ENCODE results near the gene TF. TPM values are rescaled to one million over a fixed set of nuclear protein-coding genes. Genes with fewer than 3 reads are reported as not detected.

Gene TF
- total and polyA plus RNA-seq, 7 donors: 0.10 to 6.6 (median 1.0) TPM

DNA sequence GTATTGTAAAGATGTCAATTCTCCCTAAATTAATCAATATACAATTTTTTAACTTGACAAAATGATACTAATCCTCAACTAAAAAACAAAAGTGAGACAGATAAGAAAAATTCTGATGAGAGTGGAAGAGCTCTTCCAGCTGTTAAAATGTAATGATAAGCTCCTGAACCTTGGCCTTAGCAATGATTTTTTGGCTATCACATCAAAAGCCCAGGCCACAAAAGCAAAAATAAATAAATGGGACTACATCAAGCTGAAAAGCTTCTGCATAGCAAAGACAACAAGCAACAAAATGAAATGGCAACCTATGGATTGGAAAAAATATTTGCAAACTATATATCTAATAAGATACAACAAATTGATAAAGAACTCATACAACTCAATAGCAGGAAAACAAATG, 35.4 kb downstream of the TF start:
- H3K4me1 ChIP-seq: no peaks in the 10 kb centered on the region
- no peaks in the 10 kb centered on the region for H3K36me3 ChIP-seq (ENCODE audit: insufficient read depth in 1 of 2, low read depth in 1 of 2)
- no peak overlapping the region for H3K4me3 ChIP-seq
- ATAC-seq (no peak), DNase-seq (no peak)
- H3K27me3 ChIP-seq (ENCODE audit: insufficient read depth in 3 of 3, low read length in 2 of 3): peaks cover 0 to 1% (median 0%) of the 10 kb centered on the region in 3 donors
- TF ChIP-seq, protein P1, sequence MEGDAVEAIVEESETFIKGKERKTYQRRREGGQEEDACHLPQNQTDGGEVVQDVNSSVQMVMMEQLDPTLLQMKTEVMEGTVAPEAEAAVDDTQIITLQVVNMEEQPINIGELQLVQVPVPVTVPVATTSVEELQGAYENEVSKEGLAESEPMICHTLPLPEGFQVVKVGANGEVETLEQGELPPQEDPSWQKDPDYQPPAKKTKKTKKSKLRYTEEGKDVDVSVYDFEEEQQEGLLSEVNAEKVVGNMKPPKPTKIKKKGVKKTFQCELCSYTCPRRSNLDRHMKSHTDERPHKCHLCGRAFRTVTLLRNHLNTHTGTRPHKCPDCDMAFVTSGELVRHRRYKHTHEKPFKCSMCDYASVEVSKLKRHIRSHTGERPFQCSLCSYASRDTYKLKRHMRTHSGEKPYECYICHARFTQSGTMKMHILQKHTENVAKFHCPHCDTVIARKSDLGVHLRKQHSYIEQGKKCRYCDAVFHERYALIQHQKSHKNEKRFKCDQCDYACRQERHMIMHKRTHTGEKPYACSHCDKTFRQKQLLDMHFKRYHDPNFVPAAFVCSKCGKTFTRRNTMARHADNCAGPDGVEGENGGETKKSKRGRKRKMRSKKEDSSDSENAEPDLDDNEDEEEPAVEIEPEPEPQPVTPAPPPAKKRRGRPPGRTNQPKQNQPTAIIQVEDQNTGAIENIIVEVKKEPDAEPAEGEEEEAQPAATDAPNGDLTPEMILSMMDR (IDR thresholded peaks at IDR 0.05): no peak
- intact Hi-C loops (cut with DNase I): no loop called here
- no peak overlapping the region for H3K27ac ChIP-seq
- no peaks in the 10 kb centered on the region for H3K9me3 ChIP-seq

DNA sequence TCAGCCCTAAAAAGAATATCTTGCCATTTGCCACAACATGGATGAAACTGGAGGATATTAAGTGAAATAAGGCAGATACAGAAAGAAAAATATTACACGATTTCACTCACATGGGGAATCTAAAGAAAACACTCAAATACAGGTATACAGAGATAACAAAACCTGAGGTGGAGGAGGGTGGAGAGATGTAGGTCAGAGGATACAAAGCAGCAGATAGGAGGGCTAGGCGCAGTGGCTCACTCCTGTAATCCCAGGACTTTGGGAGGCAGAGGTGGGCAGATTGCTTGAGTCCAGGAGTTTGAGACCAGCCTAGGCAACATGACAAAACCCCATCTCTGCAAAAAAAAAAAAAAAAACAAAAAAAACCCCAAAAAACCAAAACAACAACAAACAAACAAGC, 36.3 kb downstream of the TF start:
- Histone ChIP-seq H3K9me3 (no peaks in the 10 kb centered on the region), H3K4me3 (no peak overlapping the region), H3K27me3 (ENCODE audit: insufficient read depth in 3 of 3, low read length in 2 of 3) (peaks cover 0 to 1% (median 0%) of the 10 kb centered on the region in 3 donors), H3K36me3 (ENCODE audit: insufficient read depth in 1 of 2, low read depth in 1 of 2) (no peaks in the 10 kb centered on the region), H3K4me1 (no peaks in the 10 kb centered on the region), H3K27ac (no peak overlapping the region)
- intact Hi-C loops (cut with DNase I): no loop called here
- DNase-seq (no peak), ATAC-seq (no peak)
- TF ChIP-seq, protein P1 (IDR thresholded peaks at IDR 0.05): no peak
- 73 to 98% (median 96%) methylated on average over 2 of the region's 2 CpGs for WGBS, 3 donors

DNA sequence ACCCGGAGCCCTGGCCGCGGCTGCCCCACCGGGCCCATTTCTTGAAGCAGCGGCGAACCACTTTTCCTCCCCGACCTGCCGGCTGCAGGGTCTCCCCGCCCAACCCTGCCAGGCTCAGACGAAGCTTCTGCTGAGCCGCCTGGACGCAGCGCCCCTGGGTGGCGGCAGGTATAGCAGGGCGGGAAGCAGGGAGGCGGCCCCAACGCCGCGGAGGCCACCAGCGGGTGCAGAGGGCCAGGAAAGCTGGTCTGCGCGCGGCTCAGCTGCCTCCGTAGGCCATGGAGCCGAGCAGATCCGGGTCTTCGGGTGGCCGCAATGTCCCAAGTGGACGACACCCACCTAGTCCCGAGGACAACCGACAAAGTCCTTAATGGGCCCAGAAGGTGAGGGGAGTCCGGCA, 37.6 kb downstream of the TF start:
- ATAC-seq: no peak
- no peaks in the 10 kb centered on the region for H3K4me1 ChIP-seq
- H3K4me3 ChIP-seq: no peak overlapping the region
- DNase-seq: no peak
- WGBS, 3 donors: 37 to 77% (median 52%) methylated on average over 32 of the region's 32 CpGs
- intact Hi-C loops (cut with DNase I): no loop called here
- TF ChIP-seq, protein P1 (IDR thresholded peaks at IDR 0.05): no peak
- no peak overlapping the region for H3K27ac ChIP-seq
- no peaks in the 10 kb centered on the region for H3K36me3 ChIP-seq (ENCODE audit: insufficient read depth in 1 of 2, low read depth in 1 of 2)
- no peaks in the 10 kb centered on the region for H3K9me3 ChIP-seq
- peaks cover 0 to 1% (median 0%) of the 10 kb centered on the region in 3 donors for H3K27me3 ChIP-seq (ENCODE audit: insufficient read depth in 3 of 3, low read length in 2 of 3)

DNA sequence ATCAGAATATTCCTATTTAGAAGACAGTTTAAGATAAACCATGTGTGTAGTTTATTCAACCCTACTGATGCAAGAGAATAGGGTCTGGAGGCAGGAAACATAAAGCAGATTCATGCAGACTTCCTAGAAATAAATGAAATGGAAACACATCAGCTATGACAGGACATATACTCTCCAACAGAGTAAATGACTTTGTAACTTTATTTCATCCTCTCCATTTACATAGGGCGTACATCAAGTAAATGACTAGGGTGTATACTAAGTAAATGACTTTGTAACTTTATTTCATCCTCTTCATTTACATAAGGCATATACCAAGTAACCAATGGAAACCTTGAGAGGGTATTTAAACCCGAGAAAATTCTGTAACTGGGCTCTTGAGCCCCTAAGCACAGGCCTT, 41.8 kb downstream of the TF start:
- no peak overlapping the region for H3K4me3 ChIP-seq
- no peaks in the 10 kb centered on the region for H3K36me3 ChIP-seq (ENCODE audit: insufficient read depth in 1 of 2, low read depth in 1 of 2)
- intact Hi-C loops (cut with DNase I): no loop called here
- no peaks in the 10 kb centered on the region for H3K4me1 ChIP-seq
- ATAC-seq: no peak
- DNase-seq: no peak
- H3K9me3 ChIP-seq: peaks cover 6% of the 10 kb centered on the region
- H3K27me3 ChIP-seq (ENCODE audit: insufficient read depth in 3 of 3, low read length in 2 of 3): no peaks in the 10 kb centered on the region
- TF ChIP-seq, protein P1 (IDR thresholded peaks at IDR 0.05): no peak
- no peak overlapping the region for H3K27ac ChIP-seq
- WGBS, 3 donors: 80 to 81% (median 81%) methylated on average over 2 of the region's 2 CpGs

DNA sequence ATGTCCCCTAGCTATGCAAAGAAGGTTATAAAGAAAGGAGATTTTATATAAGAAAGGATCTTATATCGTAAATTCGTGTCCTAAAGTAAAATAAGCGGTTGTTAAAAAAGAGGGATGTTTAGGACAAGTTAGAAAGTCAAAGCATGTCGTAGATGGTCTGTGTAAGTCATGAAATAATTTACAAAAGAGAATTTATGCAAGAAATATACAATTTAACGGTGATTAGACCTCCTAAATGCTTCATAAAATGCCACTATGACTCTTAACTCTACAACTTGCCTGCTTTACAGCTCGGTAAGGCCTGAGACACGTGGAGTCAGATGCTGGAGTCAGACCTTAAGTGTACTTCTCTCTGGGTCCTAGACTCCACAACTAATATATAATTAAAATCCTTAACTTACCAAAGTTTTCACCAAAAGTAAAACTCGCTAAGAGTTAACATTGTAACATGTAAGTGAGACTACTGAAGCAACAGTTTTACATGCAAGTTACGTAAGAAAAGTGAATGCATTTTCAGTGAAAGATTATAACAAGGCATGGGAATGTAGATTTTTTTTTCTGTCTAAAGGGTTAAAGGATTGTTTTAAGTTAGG, 46.1 kb downstream of the TF start:
- WGBS, 3 donors: 53 to 58% (median 58%) methylated on average over 9 of the region's 9 CpGs
- Histone ChIP-seq H3K36me3 (ENCODE audit: insufficient read depth in 1 of 2, low read depth in 1 of 2) (no peaks in the 10 kb centered on the region), H3K27me3 (ENCODE audit: insufficient read depth in 3 of 3, low read length in 2 of 3) (no peaks in the 10 kb centered on the region), H3K9me3 (peaks cover 6% of the 10 kb centered on the region), H3K4me3 (no peak overlapping the region), H3K27ac (no peak overlapping the region), H3K4me1 (no peaks in the 10 kb centered on the region)
- DNase-seq (no peak), ATAC-seq (no peak)
- TF ChIP-seq, protein P1 (IDR thresholded peaks at IDR 0.05): no peak
- intact Hi-C loops (cut with DNase I): loop anchor here in 1 of 2 donors (10.0 kb wide), 1 partner anchor 127 kb away; the partner anchor contains the start of gene TOPBP1

Measured in psoas muscle (tissue), 8 donors.